ENCODE measurements around the gene BAAT. TPM values are rescaled to one million over a fixed set of nuclear protein-coding genes. Genes with fewer than 3 reads are reported as not detected.

Gene BAAT
- total RNA-seq, 1 donor from 2014 or later, result not detected

GRCh38 chr9:101354765-101355708, 29.8 kb downstream of the BAAT start:
- ChIA-PET POLR2A (no interaction called here), CTCF (no interaction called here)
- Mint-ChIP-seq H3K4me1 (no peaks in the 10 kb centered on the region), H3K27me3 (no peaks in the 10 kb centered on the region), H3K4me3 (no peak overlapping the region), H3K36me3 (ENCODE audit: low read depth) (no peaks in the 10 kb centered on the region), H3K9me3 (no peaks in the 10 kb centered on the region), H3K27ac (no peak overlapping the region)
- DNase-seq (no peak), ATAC-seq (ENCODE audit: low read depth) (no peak)
- intact Hi-C loops (cut with micrococcal nuclease), result no loop called here
- TF ChIP-seq, protein P1, sequence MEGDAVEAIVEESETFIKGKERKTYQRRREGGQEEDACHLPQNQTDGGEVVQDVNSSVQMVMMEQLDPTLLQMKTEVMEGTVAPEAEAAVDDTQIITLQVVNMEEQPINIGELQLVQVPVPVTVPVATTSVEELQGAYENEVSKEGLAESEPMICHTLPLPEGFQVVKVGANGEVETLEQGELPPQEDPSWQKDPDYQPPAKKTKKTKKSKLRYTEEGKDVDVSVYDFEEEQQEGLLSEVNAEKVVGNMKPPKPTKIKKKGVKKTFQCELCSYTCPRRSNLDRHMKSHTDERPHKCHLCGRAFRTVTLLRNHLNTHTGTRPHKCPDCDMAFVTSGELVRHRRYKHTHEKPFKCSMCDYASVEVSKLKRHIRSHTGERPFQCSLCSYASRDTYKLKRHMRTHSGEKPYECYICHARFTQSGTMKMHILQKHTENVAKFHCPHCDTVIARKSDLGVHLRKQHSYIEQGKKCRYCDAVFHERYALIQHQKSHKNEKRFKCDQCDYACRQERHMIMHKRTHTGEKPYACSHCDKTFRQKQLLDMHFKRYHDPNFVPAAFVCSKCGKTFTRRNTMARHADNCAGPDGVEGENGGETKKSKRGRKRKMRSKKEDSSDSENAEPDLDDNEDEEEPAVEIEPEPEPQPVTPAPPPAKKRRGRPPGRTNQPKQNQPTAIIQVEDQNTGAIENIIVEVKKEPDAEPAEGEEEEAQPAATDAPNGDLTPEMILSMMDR (IDR thresholded peaks at IDR 0.05), result no peak

- no peaks in the 10 kb centered on the region for H3K27me3 Mint-ChIP-seq
- POLR2A ChIA-PET, result no interaction called here
- H3K27ac Mint-ChIP-seq, result no peak overlapping the region
- ATAC-seq (ENCODE audit: low read depth) (no peak), DNase-seq (no peak)
- H3K4me1 Mint-ChIP-seq, result no peaks in the 10 kb centered on the region
- intact Hi-C loops (cut with micrococcal nuclease), result no loop called here
- H3K36me3 Mint-ChIP-seq (ENCODE audit: low read depth), result no peaks in the 10 kb centered on the region
- H3K4me3 Mint-ChIP-seq, result no peak overlapping the region
- no peaks in the 10 kb centered on the region for H3K9me3 Mint-ChIP-seq
- CTCF ChIA-PET, result no interaction called here
- TF ChIP-seq, protein P1 (IDR thresholded peaks at IDR 0.05), result no peak
These were observed 30.6 kb downstream of the BAAT start for GRCh38 chr9:101354143-101354764.

GRCh38 chr9:101353683-101354082, 31.1 kb downstream of the BAAT start:
- Mint-ChIP-seq H3K4me3 (no peak overlapping the region), H3K36me3 (ENCODE audit: low read depth) (no peaks in the 10 kb centered on the region), H3K27me3 (no peaks in the 10 kb centered on the region), H3K4me1 (no peaks in the 10 kb centered on the region), H3K9me3 (no peaks in the 10 kb centered on the region), H3K27ac (no peak overlapping the region)
- DNase-seq (no peak), ATAC-seq (ENCODE audit: low read depth) (no peak)
- POLR2A ChIA-PET, result no interaction called here
- TF ChIP-seq, protein P1 (IDR thresholded peaks at IDR 0.05), result no peak
- intact Hi-C loops (cut with micrococcal nuclease), result no loop called here
- CTCF ChIA-PET, result no interaction called here

DNA sequence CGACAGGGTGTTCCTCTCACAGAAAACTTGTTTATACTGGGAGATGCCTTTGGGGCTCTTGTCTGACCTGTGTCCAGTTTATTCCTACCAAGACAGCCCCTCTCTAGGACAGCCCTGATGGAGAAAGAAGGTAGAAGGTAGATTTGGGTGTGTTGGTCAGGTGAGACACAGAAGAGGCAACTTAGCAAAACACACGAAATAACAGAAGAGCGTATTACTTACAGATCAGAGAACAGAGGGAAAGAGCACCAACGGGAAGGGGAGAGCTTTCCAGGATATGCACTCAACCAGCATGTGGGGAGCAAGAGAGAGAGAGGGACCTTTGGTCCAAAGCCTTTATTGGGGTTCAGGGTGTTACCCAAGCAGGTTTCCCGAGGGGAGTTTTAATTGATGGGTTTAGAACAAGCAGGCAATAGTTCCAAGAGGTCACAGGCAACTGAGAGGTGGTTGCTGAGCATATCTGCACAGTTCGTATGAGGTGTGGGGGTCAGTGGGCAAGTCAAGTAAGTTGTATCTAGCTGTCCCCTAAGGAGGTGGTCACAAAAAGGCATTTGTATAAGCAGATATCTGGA, 31.8 kb downstream of the BAAT start:
- Mint-ChIP-seq H3K4me1 (no peaks in the 10 kb centered on the region), H3K27me3 (no peaks in the 10 kb centered on the region), H3K9me3 (no peaks in the 10 kb centered on the region), H3K4me3 (no peak overlapping the region), H3K36me3 (ENCODE audit: low read depth) (no peaks in the 10 kb centered on the region), H3K27ac (no peak overlapping the region)
- ChIA-PET POLR2A (no interaction called here), CTCF (no interaction called here)
- intact Hi-C loops (cut with micrococcal nuclease), result no loop called here
- DNase-seq (no peak), ATAC-seq (ENCODE audit: low read depth) (no peak)
- TF ChIP-seq, protein P1 (IDR thresholded peaks at IDR 0.05), result no peak

- H3K27me3 Mint-ChIP-seq, result peaks cover 3% of the 10 kb centered on the region
- ChIA-PET POLR2A (no interaction called here), CTCF (no interaction called here)
- H3K4me1 Mint-ChIP-seq, result no peaks in the 10 kb centered on the region
- H3K27ac Mint-ChIP-seq, result no peak overlapping the region
- H3K36me3 Mint-ChIP-seq (ENCODE audit: low read depth), result no peaks in the 10 kb centered on the region
- TF ChIP-seq, protein P1 (IDR thresholded peaks at IDR 0.05), result no peak
- intact Hi-C loops (cut with micrococcal nuclease), result no loop called here
- H3K9me3 Mint-ChIP-seq, result no peaks in the 10 kb centered on the region
- H3K4me3 Mint-ChIP-seq, result no peak overlapping the region
- ATAC-seq (ENCODE audit: low read depth), result no peak
- no peak for DNase-seq
These were observed 34.5 kb downstream of the BAAT start for GRCh38 chr9:101350285-101350684.

Data from activated B cell treated with CpG ODN at 0.5 μM for 24 hours (primary cell).